HEK293 (cell line): ENCODE results near the gene CNP.

Source experiments
- AEBP2 ChIP-seq: fragments of 450-650 bp; formaldehyde crosslinking; IDR thresholded peaks from 2 replicates; pipeline ENCODE4 v1.5.1; 2016; ENCODE audit warnings: missing biosample characterization, missing genetic modification characterization, borderline replicate concordance
- CTCF ChIP-seq: fragments of 450-650 bp; formaldehyde crosslinking; IDR thresholded peaks from 2 replicates; pipeline ENCODE4 v1.5.1; 2016; ENCODE audit warnings: missing biosample characterization, missing genetic modification characterization
- GLIS1 ChIP-seq: fragments of 450-650 bp; formaldehyde crosslinking; IDR thresholded peaks from 2 replicates; pipeline ENCODE4 v1.5.1; 2016; ENCODE audit warnings: missing biosample characterization, missing genetic modification characterization
- HIC1 ChIP-seq: fragments of 450-650 bp; formaldehyde crosslinking; IDR thresholded peaks from 2 replicates; pipeline ENCODE4 v1.5.1; 2016; ENCODE audit warnings: missing biosample characterization, missing genetic modification characterization
- IKZF3 ChIP-seq: fragments of 450-650 bp; IDR thresholded peaks from 2 replicates; pipeline ENCODE4 v1.5.0; 2018; ENCODE audit warnings: missing biosample characterization, mild to moderate bottlenecking, missing genetic modification characterization, moderate library complexity
- KLF7 ChIP-seq: fragments of 450-650 bp; formaldehyde crosslinking; IDR thresholded peaks from 2 replicates; pipeline ENCODE4 v1.5.1; 2016; ENCODE audit warnings: missing biosample characterization, missing genetic modification characterization, borderline replicate concordance
- SP2 ChIP-seq: fragments of 450-650 bp; formaldehyde crosslinking; IDR thresholded peaks from 2 replicates; pipeline ENCODE4 v1.5.1; 2016; ENCODE audit warnings: missing biosample characterization, missing genetic modification characterization
- TCF7L2 ChIP-seq: IDR thresholded peaks from 2 replicates; pipeline ENCODE4 v1.6.1; 2011; ENCODE audit warnings: low read depth, mild to moderate bottlenecking, inconsistent platforms, low read length, moderate library complexity, borderline replicate concordance
- YY1 ChIP-seq: fragments of 450-650 bp; formaldehyde crosslinking; IDR thresholded peaks from 2 replicates; pipeline ENCODE4 v1.5.1; 2018; ENCODE audit warnings: missing biosample characterization, missing genetic modification characterization
- ZBTB1 ChIP-seq: fragments of 450-650 bp; formaldehyde crosslinking; IDR thresholded peaks from 2 replicates; pipeline ENCODE4 v1.5.1; 2016; ENCODE audit warnings: missing biosample characterization, missing genetic modification characterization
- ZBTB26 ChIP-seq: fragments of 450-650 bp; formaldehyde crosslinking; optimal IDR thresholded peaks from 2 replicates; pipeline ENCODE3; 2016; ENCODE audit warnings: missing biosample characterization, mild to moderate bottlenecking, missing genetic modification characterization
- ZBTB48 ChIP-seq: fragments of 450-650 bp; formaldehyde crosslinking; IDR thresholded peaks from 2 replicates; pipeline ENCODE4 v1.5.1; 2016; ENCODE audit warnings: missing biosample characterization, missing genetic modification characterization
- ZBTB49 ChIP-seq: fragments of 450-650 bp; formaldehyde crosslinking; IDR thresholded peaks from 2 replicates; pipeline ENCODE4 v1.5.1; 2016; ENCODE audit warnings: missing biosample characterization, missing genetic modification characterization, low read depth
- ZIC2 ChIP-seq: fragments of 450-650 bp; formaldehyde crosslinking; IDR thresholded peaks from 2 replicates; pipeline ENCODE4 v1.5.1; 2016; ENCODE audit warnings: missing biosample characterization, missing genetic modification characterization
- ZNF138 ChIP-seq: fragments of 450-650 bp; formaldehyde crosslinking; IDR thresholded peaks from 2 replicates; pipeline ENCODE4 v1.5.1; 2016; ENCODE audit warnings: missing biosample characterization, missing genetic modification characterization, borderline replicate concordance
- ZNF169 ChIP-seq: fragments of 450-650 bp; formaldehyde crosslinking; IDR thresholded peaks from 2 replicates; pipeline ENCODE4 v1.5.1; 2016; ENCODE audit warnings: missing biosample characterization, missing genetic modification characterization
- ZNF202 ChIP-seq: fragments of 450-650 bp; formaldehyde crosslinking; IDR thresholded peaks from 2 replicates; pipeline ENCODE4 v1.5.1; 2016; ENCODE audit warnings: missing biosample characterization, missing genetic modification characterization, borderline replicate concordance
- ZNF335 ChIP-seq: fragments of 450-650 bp; formaldehyde crosslinking; conservative IDR thresholded peaks from 2 replicates; pipeline ENCODE4 v1.5.1; 2016; ENCODE audit warnings: missing biosample characterization, missing genetic modification characterization
- ZNF404 ChIP-seq: fragments of 450-650 bp; formaldehyde crosslinking; IDR thresholded peaks from 2 replicates; pipeline ENCODE4 v1.5.1; 2017; ENCODE audit warnings: missing biosample characterization, missing genetic modification characterization
- ZNF433 ChIP-seq: fragments of 450-650 bp; formaldehyde crosslinking; IDR thresholded peaks from 2 replicates; pipeline ENCODE4 v1.5.1; 2016; ENCODE audit warnings: missing biosample characterization, missing genetic modification characterization, low read depth
- ZNF510 ChIP-seq: fragments of 450-650 bp; formaldehyde crosslinking; IDR thresholded peaks from 2 replicates; pipeline ENCODE4 v1.5.1; 2018; ENCODE audit warnings: mild to moderate bottlenecking, missing genetic modification characterization, missing biosample characterization; ENCODE audit not compliant: insufficient replicate concordance
- ZNF544 ChIP-seq: fragments of 450-650 bp; formaldehyde crosslinking; IDR thresholded peaks from 2 replicates; pipeline ENCODE4 v1.5.0; 2017; ENCODE audit warnings: missing biosample characterization, missing genetic modification characterization
- ZNF585B ChIP-seq: fragments of 450-650 bp; formaldehyde crosslinking; IDR thresholded peaks from 2 replicates; pipeline ENCODE4 v1.5.1; 2016; ENCODE audit warnings: missing biosample characterization, missing genetic modification characterization
- ZNF610 ChIP-seq: fragments of 450-650 bp; formaldehyde crosslinking; IDR thresholded peaks from 2 replicates; pipeline ENCODE4 v1.5.1; 2016; ENCODE audit warnings: missing biosample characterization, missing genetic modification characterization, borderline replicate concordance
- ZNF629 ChIP-seq: fragments of 450-650 bp; formaldehyde crosslinking; IDR thresholded peaks from 2 replicates; pipeline ENCODE4 v1.5.1; 2017; ENCODE audit warnings: missing biosample characterization, missing genetic modification characterization
- ZSCAN30 ChIP-seq: fragments of 450-650 bp; IDR thresholded peaks from 2 replicates; pipeline ENCODE4 v1.5.1; 2018; ENCODE audit warnings: missing biosample characterization, mild to moderate bottlenecking, missing genetic modification characterization, moderate library complexity

The CNP gene

GRCh38 chr17:41918314-41919164, 48.1 kb upstream of the CNP start, which contains the start of gene ACLY (continued):
- no peak for TF ChIP-seq GLIS1 (tag by site-specific recombination)
- TF ChIP-seq ZNF544 (tag by site-specific recombination), result no peak
- TF ChIP-seq ZBTB49, result no peak
- no peak for TF ChIP-seq ZNF202 (tag by site-specific recombination)
- peak; percentile 60; the same call in 1 of the 2 replicates for TF ChIP-seq YY1 (tag by site-specific recombination)
- TF ChIP-seq CTCF (tag by site-specific recombination), result no peak; the same call in 1 of the 2 replicates
- peak; percentile 59; the same call in 1 of the 2 replicates for TF ChIP-seq ZBTB1
- no peak for TF ChIP-seq ZNF404 (tag by site-specific recombination)
- peak; percentile 96 for TF ChIP-seq SP2 (tag by site-specific recombination)
- TF ChIP-seq ZBTB48 (tag by site-specific recombination), result no peak; the same call in 1 of the 2 replicates
- peak; percentile 96 for TF ChIP-seq ZNF335 (tag by site-specific recombination)
- TF ChIP-seq ZSCAN30, result no peak; the same call in 1 of the 2 replicates
- peak; percentile 11; the same call in 1 of the 2 replicates for TF ChIP-seq ZIC2 (tag by site-specific recombination)
- TF ChIP-seq ZNF138 (tag by site-specific recombination), result no peak
- TF ChIP-seq HIC1 (tag by site-specific recombination), result peak; percentile 91
- 0 out of 2 replicates have a peak, but pooled peaks have one; percentile 5 for TF ChIP-seq ZNF629
- no peak for TF ChIP-seq ZNF585B (tag by site-specific recombination)
- TF ChIP-seq AEBP2 (tag by site-specific recombination), result 0 out of 2 replicates have a peak, but pooled peaks have one; percentile 7
- peak; percentile 87 for TF ChIP-seq ZBTB26 (tag by site-specific recombination)
- no peak; the same call in 1 of the 2 replicates for TF ChIP-seq KLF7
- TF ChIP-seq ZNF169 (tag by site-specific recombination), result no peak
- TF ChIP-seq ZNF433, result no peak
- no peak for TF ChIP-seq ZNF510 (tag by site-specific recombination)
- no peak for TF ChIP-seq ZNF610
- TF ChIP-seq IKZF3 (tag by site-specific recombination), result peak; percentile 78
- TF ChIP-seq TCF7L2, result no peak
